NCI-H446 (cell line): ENCODE measurements around the gene LIAS.
"Not testable (repeated sequence)": the region's sequence is repeated elsewhere in the genome, so short reads cannot be mapped to it uniquely, and the experiment has no call there.

ENCODE experiments used
- DNase-seq, 2 experiments: peaks; one replicate each; lab custom pipeline; 2025; lab: John Stamatoyannopoulos, UW

The LIAS gene

GRCh38 chr4:39452860-39453587, 5.8 kb upstream of the LIAS start:
- no peak for DNase-seq

GRCh38 chr4:39453738-39454137, 5.1 kb upstream of the LIAS start:
- no peak for DNase-seq

- DNase-seq = no peak
These were observed 3.4 kb upstream of the LIAS start for GRCh38 chr4:39455486-39455885.

GRCh38 chr4:39456946-39457763, 1.7 kb upstream of the LIAS start:
- no peak for DNase-seq

- DNase-seq = not testable (repeated sequence)
These were observed 723 bp upstream of the LIAS start for GRCh38 chr4:39458161-39458504.

GRCh38 chr4:39464886-39465501, 6.1 kb downstream of the LIAS start:
- peak in 1 of 2 experiments; percentile 24 for DNase-seq

DNA sequence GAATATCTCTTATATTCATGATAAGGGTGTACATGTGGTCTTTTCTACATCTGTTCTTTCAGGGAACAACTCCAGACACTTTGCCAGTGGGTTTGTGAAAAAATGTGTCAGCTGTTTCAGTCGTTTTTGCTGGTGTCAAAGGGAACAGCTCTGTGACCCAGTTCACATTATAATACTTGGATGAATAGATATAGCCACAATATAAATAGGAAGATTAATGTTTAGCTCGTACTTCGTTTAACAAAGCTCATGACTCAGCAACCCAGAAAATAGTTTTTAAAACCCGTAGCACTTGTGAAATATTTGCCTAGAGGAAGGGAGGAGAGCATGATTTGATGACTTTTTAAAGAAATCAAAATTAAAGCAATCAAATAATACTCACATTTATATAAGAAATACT, 7.9 kb downstream of the LIAS start:
- no peak for DNase-seq

- DNase-seq = no peak
These were observed 8.6 kb downstream of the LIAS start for GRCh38 chr4:39467464-39467863.

DNA sequence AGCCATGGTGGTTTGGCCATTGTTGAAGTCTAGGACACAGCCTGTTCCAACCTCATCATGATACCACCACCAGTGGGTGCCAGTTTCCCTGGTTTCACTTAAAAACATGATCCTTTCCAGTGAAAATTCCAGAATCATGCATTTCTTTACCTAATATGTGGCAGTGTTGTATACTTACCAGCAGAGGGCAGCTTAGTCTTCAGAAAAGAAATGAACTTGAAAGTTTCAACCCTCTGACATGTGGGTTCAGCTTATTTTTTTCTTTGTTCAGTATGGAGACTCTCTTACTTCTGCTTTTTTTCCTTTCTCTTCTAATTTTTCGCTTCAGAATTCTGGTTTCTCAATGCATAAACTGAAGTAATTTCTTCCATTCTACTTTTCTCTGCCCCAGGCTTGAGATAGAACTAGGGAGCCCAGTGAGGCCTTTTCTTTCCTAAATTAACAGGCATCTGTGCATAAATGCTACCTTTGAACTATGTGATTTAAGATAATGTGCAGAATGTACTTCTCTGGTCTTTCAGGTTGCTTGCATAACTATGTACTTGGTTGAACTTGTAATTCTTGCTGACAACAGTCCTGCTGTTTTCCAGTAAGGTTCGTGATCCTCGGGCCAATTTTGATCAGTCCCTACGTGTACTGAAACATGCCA, 10.7 kb downstream of the LIAS start:
- DNase-seq = peak in 1 of 2 experiments; percentile 59

GRCh38 chr4:39470402-39470801, 11.5 kb downstream of the LIAS start:
- no peak for DNase-seq

DNA sequence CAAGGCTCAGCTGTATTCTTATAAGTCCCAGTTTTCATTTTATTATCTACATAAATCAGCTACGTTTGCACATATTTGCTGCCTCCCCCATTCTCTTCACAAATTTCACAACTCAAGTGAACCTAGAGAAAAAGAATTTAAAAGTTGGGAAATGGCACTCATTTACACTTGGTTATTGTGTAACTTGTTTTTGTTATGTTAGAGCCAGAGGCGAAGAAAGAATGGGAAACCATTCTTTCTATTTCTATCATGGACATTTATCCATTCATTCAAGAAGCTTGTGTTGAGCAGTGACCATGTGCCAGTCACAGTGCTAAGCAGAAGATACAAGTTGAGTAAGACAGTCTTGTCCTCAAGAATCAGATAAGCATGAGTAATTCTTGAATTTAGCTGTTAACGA, 13.5 kb downstream of the LIAS start:
- no peak for DNase-seq

GRCh38 chr4:39476187-39476895, 17.5 kb downstream of the LIAS start:
- no peak for DNase-seq

DNA sequence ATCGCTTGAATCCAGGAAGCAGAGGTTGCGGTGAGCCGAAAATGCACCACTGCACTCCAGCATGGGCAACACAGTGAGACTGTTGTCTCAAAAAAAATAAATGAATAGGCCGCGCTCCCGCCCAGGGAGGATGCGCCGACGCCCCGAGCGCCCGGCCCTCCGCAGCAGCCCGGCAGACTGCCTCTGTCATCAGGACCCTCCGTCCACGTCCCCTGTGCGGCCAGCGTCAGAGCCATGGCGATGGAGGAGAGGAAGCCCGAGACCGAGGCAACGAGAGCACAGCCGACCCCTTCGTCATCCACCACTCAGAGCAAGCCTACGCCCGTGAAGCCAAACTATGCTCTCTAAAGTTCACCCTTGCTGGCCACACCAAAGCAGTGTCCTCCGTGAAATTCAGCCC, 21.4 kb downstream of the LIAS start:
- DNase-seq = no peak

GRCh38 chr4:39480902-39481695, 22.2 kb downstream of the LIAS start:
- DNase-seq = no peak

- no peak for DNase-seq
These were observed 25.9 kb downstream of the LIAS start for GRCh38 chr4:39484582-39485272.

DNA sequence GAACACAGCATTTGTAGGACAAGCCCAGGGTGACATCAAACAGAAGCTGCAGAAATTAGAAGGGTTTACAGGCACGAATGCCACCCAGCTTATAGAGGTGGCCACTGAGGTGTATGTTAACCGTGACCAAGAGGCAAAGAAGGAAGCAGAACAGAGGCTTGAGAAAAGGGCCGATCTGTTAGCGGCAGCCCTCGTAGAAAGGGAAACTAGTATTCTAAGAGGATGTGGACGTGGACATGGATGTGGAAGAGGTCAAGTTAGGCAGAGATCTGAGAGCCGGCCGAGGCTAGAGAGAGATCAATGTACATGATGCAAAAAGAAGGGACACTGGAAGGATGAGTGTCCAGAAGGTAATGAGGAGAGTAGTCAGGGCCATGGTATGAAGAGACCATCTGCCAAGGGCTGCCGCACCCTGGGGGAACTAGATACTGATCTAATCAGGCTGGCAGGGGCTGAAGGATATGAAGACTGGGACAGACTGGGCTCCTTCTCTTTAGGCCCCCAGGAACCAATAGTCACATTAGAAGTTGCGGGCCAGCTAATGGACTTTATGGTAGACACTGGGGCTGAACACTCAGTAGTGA, 27.5 kb downstream of the LIAS start:
- no peak for DNase-seq

DNA sequence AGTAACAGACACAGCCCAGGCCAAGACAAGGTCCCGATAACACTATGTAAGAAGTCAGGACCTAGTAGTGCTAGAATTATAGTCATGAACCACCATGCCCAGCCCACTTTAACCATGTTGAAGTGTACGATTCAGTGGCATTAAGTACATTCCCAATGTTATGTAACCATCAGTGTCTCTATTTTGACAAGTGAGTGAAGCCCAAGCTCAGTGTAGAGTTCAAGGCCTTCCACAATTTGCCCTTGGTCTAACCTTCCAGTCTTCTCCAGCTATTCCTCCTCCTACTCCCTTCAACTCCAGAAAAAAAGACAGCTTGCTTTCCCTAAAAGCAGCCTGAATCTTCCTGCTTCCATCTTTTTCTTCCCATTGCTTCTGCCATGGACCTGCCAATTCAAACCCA, 31.5 kb downstream of the LIAS start:
- DNase-seq = no peak

DNA sequence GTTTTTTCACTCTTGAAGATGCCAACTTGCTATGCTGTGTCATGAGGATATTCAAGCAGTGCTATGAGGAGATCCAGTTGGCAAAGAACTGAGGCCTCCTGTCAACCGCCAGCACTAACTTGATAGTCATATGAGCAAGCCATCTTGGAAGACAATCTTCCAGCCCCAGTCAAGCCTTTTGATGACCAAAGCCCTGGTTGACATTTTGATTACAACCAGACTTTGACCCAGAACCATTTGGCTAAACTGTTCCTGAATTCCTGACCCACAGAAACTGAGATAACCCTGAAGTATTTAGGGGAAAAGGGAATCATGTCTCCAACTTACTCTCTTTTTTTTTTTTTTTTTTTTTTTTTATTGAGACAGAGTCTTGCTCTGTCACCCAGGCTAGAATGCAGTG, 35.5 kb downstream of the LIAS start:
- DNase-seq = no peak

- DNase-seq = no peak
These were observed 36.8 kb downstream of the LIAS start for GRCh38 chr4:39495446-39496213.
